Gastroesophageal sphincter (tissue), 3 donors: ENCODE measurements around the gene NFKBIZ.

Experiments used
- EP300 ChIP-seq: sonication (generic); formaldehyde crosslinking; IDR thresholded peaks from one replicate; pipeline ENCODE4 v1.6.1; 2017; ENCODE audit warnings: antibody characterized with exemption, mild to moderate bottlenecking
- POLR2A ChIP-seq, 2 donors: fragments of 450-650 bp; IDR thresholded peaks; one replicate each; pipeline ENCODE4 v1.6.1; 2017; ENCODE audit warnings: antibody characterized with exemption in 2 of 2, mild to moderate bottlenecking in 2 of 2, moderate library complexity in 1 of 2
- POLR2AphosphoS5 ChIP-seq: sonication (generic); formaldehyde crosslinking; IDR thresholded peaks from one replicate; pipeline ENCODE4 v1.6.1; 2017; ENCODE audit warnings: antibody characterized with exemption
- TF ChIP-seq, protein P1 (sequence below), 4 experiments: fragments of 200-600 bp in 2 of 4; fragments of 450-650 bp in 2 of 4; sonication (generic) in 1 of 4; IDR thresholded peaks; one replicate each; pipeline ENCODE4 v1.5.1; 2017 to 2019; ENCODE audit warnings: antibody characterized with exemption in 4 of 4, mild to moderate bottlenecking in 2 of 4, moderate library complexity in 2 of 4

DNA sequence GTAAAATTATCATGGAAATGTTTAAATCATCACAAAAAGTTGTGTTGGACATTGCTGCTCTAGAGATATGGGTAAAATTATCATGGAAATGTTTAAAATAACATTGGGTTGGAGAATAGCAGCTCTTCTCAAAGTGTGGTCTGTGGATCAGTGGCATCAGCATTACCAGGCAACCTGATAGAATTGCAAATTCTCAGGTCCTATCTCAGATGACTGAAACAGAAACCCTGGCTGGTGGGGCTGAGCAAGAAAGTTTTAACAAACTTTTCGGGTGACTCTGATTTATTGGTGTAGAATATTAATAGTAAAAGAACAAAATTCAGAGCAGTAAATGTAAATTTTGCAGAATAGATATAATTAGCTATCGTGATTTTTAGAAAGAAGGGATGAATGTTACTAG is 41.4 kb upstream of the NFKBIZ start:
- TF ChIP-seq, protein P1, sequence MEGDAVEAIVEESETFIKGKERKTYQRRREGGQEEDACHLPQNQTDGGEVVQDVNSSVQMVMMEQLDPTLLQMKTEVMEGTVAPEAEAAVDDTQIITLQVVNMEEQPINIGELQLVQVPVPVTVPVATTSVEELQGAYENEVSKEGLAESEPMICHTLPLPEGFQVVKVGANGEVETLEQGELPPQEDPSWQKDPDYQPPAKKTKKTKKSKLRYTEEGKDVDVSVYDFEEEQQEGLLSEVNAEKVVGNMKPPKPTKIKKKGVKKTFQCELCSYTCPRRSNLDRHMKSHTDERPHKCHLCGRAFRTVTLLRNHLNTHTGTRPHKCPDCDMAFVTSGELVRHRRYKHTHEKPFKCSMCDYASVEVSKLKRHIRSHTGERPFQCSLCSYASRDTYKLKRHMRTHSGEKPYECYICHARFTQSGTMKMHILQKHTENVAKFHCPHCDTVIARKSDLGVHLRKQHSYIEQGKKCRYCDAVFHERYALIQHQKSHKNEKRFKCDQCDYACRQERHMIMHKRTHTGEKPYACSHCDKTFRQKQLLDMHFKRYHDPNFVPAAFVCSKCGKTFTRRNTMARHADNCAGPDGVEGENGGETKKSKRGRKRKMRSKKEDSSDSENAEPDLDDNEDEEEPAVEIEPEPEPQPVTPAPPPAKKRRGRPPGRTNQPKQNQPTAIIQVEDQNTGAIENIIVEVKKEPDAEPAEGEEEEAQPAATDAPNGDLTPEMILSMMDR (IDR thresholded peaks at IDR 0.05): no peak
- no peak for TF ChIP-seq POLR2AphosphoS5
- TF ChIP-seq EP300: no peak
- TF ChIP-seq POLR2A (IDR thresholded peaks at IDR 0.05): no peak
